T-helper 1 cell treated with Interleukin-12 subunit alpha and Interleukin-12 subunit beta and Interleukin-4 antibody, amounts not matched to agents 30 μg/mL and 1 μg/mL, for 36 hours (primary cell): ENCODE results near the gene GPRIN2.
A peak's percentile ranks its signal among the peaks of the same experiment; 100 is the strongest.
"Not testable (repeated sequence)": the region's sequence is repeated elsewhere in the genome, so short reads cannot be mapped to it uniquely, and the experiment has no call there.

Experiments
- H3K27ac Mint-ChIP-seq: one replicate; pipeline ENCODE4 v1.8.0; 2021; ENCODE audit warnings: mild to moderate bottlenecking, mixed read lengths
- H3K27me3 Mint-ChIP-seq: one replicate; pipeline ENCODE4 v1.8.0; 2021; ENCODE audit warnings: low read depth, mixed read lengths
- H3K36me3 Mint-ChIP-seq: one replicate; pipeline ENCODE4 v1.8.0; 2021; ENCODE audit warnings: low read depth, mixed read lengths
- H3K4me1 Mint-ChIP-seq: one replicate; pipeline ENCODE4 v1.8.0; 2021; ENCODE audit warnings: low read depth, mixed read lengths
- H3K4me3 Mint-ChIP-seq: one replicate; pipeline ENCODE4 v1.8.0; 2021; ENCODE audit warnings: mild to moderate bottlenecking, moderate library complexity, mixed read lengths
- H3K9me3 Mint-ChIP-seq: one replicate; pipeline ENCODE4 v1.8.0; 2021; ENCODE audit warnings: mixed read lengths

GPRIN2 gene

GRCh38 chr10:46556515-46557318 lies at the start of gene GPRIN2:
TSS of gene GPRIN2 (minus strand) at chr10:46556658. CDS start at chr10:46550736, 5,922 bp downstream.
- peak within 1 kb of the TSS; percentile 45 for H3K4me3 Mint-ChIP-seq
- peaks cover 2% of the 10 kb centered on the region for H3K4me1 Mint-ChIP-seq
- no peaks in the 10 kb centered on the region for H3K27me3 Mint-ChIP-seq
- H3K9me3 Mint-ChIP-seq: no peaks in the 10 kb centered on the region
- no peaks in the 10 kb centered on the region for H3K36me3 Mint-ChIP-seq
- H3K27ac Mint-ChIP-seq: no peak within 1 kb of the TSS

GRCh38 chr10:46600516-46600915 lies 44.1 kb upstream of the GPRIN2 start:
- H3K36me3 Mint-ChIP-seq, H3K4me1 Mint-ChIP-seq, H3K27me3 Mint-ChIP-seq, H3K9me3 Mint-ChIP-seq, H3K4me3 Mint-ChIP-seq, H3K27ac Mint-ChIP-seq: not testable (repeated sequence)

- H3K36me3 Mint-ChIP-seq, H3K27ac Mint-ChIP-seq, H3K4me1 Mint-ChIP-seq, H3K9me3 Mint-ChIP-seq, H3K27me3 Mint-ChIP-seq: not testable (repeated sequence)
- peak overlapping the region; percentile 66 for H3K4me3 Mint-ChIP-seq
These were observed 41.3 kb upstream of the GPRIN2 start for GRCh38 chr10:46597616-46598246.

GRCh38 chr10:46596570-46596969 lies 40.1 kb upstream of the GPRIN2 start:
- H3K9me3 Mint-ChIP-seq, H3K27me3 Mint-ChIP-seq, H3K36me3 Mint-ChIP-seq, H3K4me1 Mint-ChIP-seq, H3K4me3 Mint-ChIP-seq, H3K27ac Mint-ChIP-seq: not testable (repeated sequence)

GRCh38 chr10:46594453-46595063 lies 38.1 kb upstream of the GPRIN2 start:
- not testable (repeated sequence) for H3K9me3 Mint-ChIP-seq, H3K4me1 Mint-ChIP-seq, H3K27ac Mint-ChIP-seq, H3K36me3 Mint-ChIP-seq, H3K4me3 Mint-ChIP-seq, H3K27me3 Mint-ChIP-seq

GRCh38 chr10:46593307-46593706 lies 36.8 kb upstream of the GPRIN2 start:
- H3K27ac Mint-ChIP-seq, H3K27me3 Mint-ChIP-seq, H3K9me3 Mint-ChIP-seq, H3K4me1 Mint-ChIP-seq, H3K36me3 Mint-ChIP-seq, H3K4me3 Mint-ChIP-seq: not testable (repeated sequence)

- H3K27me3 Mint-ChIP-seq, H3K36me3 Mint-ChIP-seq, H3K4me1 Mint-ChIP-seq, H3K9me3 Mint-ChIP-seq, H3K27ac Mint-ChIP-seq, H3K4me3 Mint-ChIP-seq: not testable (repeated sequence)
These were observed 34.6 kb upstream of the GPRIN2 start for GRCh38 chr10:46591053-46591452.

- H3K4me3 Mint-ChIP-seq, H3K36me3 Mint-ChIP-seq, H3K27me3 Mint-ChIP-seq, H3K9me3 Mint-ChIP-seq, H3K27ac Mint-ChIP-seq, H3K4me1 Mint-ChIP-seq: not testable (repeated sequence)
These were observed 33.1 kb upstream of the GPRIN2 start for GRCh38 chr10:46589589-46589988.

- not testable (repeated sequence) for H3K9me3 Mint-ChIP-seq, H3K27ac Mint-ChIP-seq
These were observed 31.8 kb upstream of the GPRIN2 start for GRCh38 chr10:46588221-46588620.

GRCh38 chr10:46587546-46587945 lies 31.1 kb upstream of the GPRIN2 start:
- not testable (repeated sequence) for H3K27ac Mint-ChIP-seq, H3K27me3 Mint-ChIP-seq, H3K4me1 Mint-ChIP-seq, H3K4me3 Mint-ChIP-seq, H3K9me3 Mint-ChIP-seq, H3K36me3 Mint-ChIP-seq

More at GRCh38 chr10:46588221-46588620, 31.8 kb upstream of the GPRIN2 start:
- not testable (repeated sequence) for H3K36me3 Mint-ChIP-seq, H3K4me1 Mint-ChIP-seq, H3K4me3 Mint-ChIP-seq, H3K27me3 Mint-ChIP-seq

GRCh38 chr10:46585246-46585645 lies 28.8 kb upstream of the GPRIN2 start:
- H3K4me3 Mint-ChIP-seq, H3K27ac Mint-ChIP-seq, H3K4me1 Mint-ChIP-seq, H3K27me3 Mint-ChIP-seq, H3K36me3 Mint-ChIP-seq, H3K9me3 Mint-ChIP-seq: not testable (repeated sequence)

GRCh38 chr10:46584196-46584595 lies 27.7 kb upstream of the GPRIN2 start:
- not testable (repeated sequence) for H3K4me1 Mint-ChIP-seq, H3K4me3 Mint-ChIP-seq, H3K27ac Mint-ChIP-seq, H3K9me3 Mint-ChIP-seq, H3K36me3 Mint-ChIP-seq, H3K27me3 Mint-ChIP-seq

- not testable (repeated sequence) for H3K27ac Mint-ChIP-seq, H3K4me1 Mint-ChIP-seq, H3K27me3 Mint-ChIP-seq, H3K36me3 Mint-ChIP-seq, H3K4me3 Mint-ChIP-seq, H3K9me3 Mint-ChIP-seq
These were observed 26.1 kb upstream of the GPRIN2 start for GRCh38 chr10:46582568-46582967.

- H3K27me3 Mint-ChIP-seq, H3K4me1 Mint-ChIP-seq, H3K9me3 Mint-ChIP-seq, H3K27ac Mint-ChIP-seq, H3K36me3 Mint-ChIP-seq, H3K4me3 Mint-ChIP-seq: not testable (repeated sequence)
These were observed 25.5 kb upstream of the GPRIN2 start for GRCh38 chr10:46581997-46582396.

GRCh38 chr10:46579378-46579777 lies 22.9 kb upstream of the GPRIN2 start:
- H3K4me1 Mint-ChIP-seq, H3K27ac Mint-ChIP-seq, H3K9me3 Mint-ChIP-seq, H3K4me3 Mint-ChIP-seq, H3K36me3 Mint-ChIP-seq, H3K27me3 Mint-ChIP-seq: not testable (repeated sequence)
